OCI-LY7 (cell line): ENCODE measurements around the gene GABRR2. TPM values are rescaled to one million over a fixed set of nuclear protein-coding genes. Genes with fewer than 3 reads are reported as not detected.

Source experiments
- BruUV-seq: library from RNA; stranded (reverse); fragments of 400-500 nt; replicated peaks from 2 replicates; lab custom pipeline; 2021; lab: Mats Ljungman, UMichigan
- CTCF ChIA-PET: fragments of 300-600 bp; sonication (Branson Sonifier 250); formaldehyde crosslinking; loops from one replicate; lab custom pipeline; 2022; ENCODE audit warnings: antibody characterized with exemption; ENCODE audit not compliant: unreplicated experiment; lab: Charles Lee
- POLR2A ChIA-PET: fragments of 300-600 bp; sonication (Branson Sonifier 250); formaldehyde crosslinking; loops from one replicate; lab custom pipeline; 2022; ENCODE audit warnings: antibody characterized with exemption; lab: Charles Lee
- DNase-seq: peaks from one replicate; pipeline ENCODE4 v3.0.0-alpha.2; 2015; ENCODE audit warnings: low spot score
- H2AFZ ChIP-seq: fragments of 200-600 bp; sonication (generic), shearing (Covaris generic); 2 replicates; pipeline ENCODE4 v1.6.1; 2014; ENCODE audit warnings: mild to moderate bottlenecking, antibody characterized with exemption, low read length, moderate library complexity
- H3K27ac ChIP-seq: fragments of 200-600 bp; sonication (generic); 2 replicates; pipeline ENCODE4 v1.5.1; 2014; ENCODE audit warnings: mixed run types, low read depth, mild to moderate bottlenecking, moderate library complexity, low read length, inconsistent platforms; ENCODE audit not compliant: poor library complexity, severe bottlenecking
- H3K36me3 ChIP-seq: fragments of 200-600 bp; sonication (generic); 2 replicates; pipeline ENCODE4 v1.6.1; 2014; ENCODE audit warnings: mild to moderate bottlenecking, antibody characterized with exemption, low read length, moderate library complexity, mixed read lengths; ENCODE audit not compliant: insufficient read depth
- H3K4me1 ChIP-seq: fragments of 200-600 bp; sonication (generic); 2 replicates; pipeline ENCODE4 v1.5.1; 2014; ENCODE audit warnings: mild to moderate bottlenecking, low read length; ENCODE audit not compliant: insufficient read depth, poor library complexity, severe bottlenecking
- H3K4me2 ChIP-seq: fragments of 200-600 bp; sonication (generic); 2 replicates; pipeline ENCODE4 v1.6.1; 2014; ENCODE audit warnings: mild to moderate bottlenecking, low read length
- H3K4me3 ChIP-seq: fragments of 200-600 bp; sonication (generic); 2 replicates; pipeline ENCODE4 v1.5.1; 2014; ENCODE audit warnings: mild to moderate bottlenecking, low read depth, low read length; ENCODE audit not compliant: poor library complexity, severe bottlenecking
- H3K79me2 ChIP-seq: fragments of 200-600 bp; sonication (generic); 2 replicates; pipeline ENCODE4 v1.6.1; 2016; ENCODE audit warnings: low read depth, mild to moderate bottlenecking, low read length, moderate library complexity, mixed read lengths; ENCODE audit not compliant: insufficient read depth
- H3K9me2 ChIP-seq: fragments of 200-600 bp; sonication (generic); 2 replicates; pipeline ENCODE4 v1.6.1; 2016; ENCODE audit warnings: mild to moderate bottlenecking, low read length, mixed read lengths; ENCODE audit not compliant: insufficient read depth
- H3K9me3 ChIP-seq: fragments of 200-600 bp; sonication (generic); 2 replicates; pipeline ENCODE4 v1.6.1; 2014; ENCODE audit warnings: mild to moderate bottlenecking, mixed run types, low read length, mixed read lengths
- H4K20me1 ChIP-seq: fragments of 200-600 bp; sonication (generic); 2 replicates; pipeline ENCODE4 v1.6.1; 2014; ENCODE audit warnings: mild to moderate bottlenecking, antibody characterized with exemption, low read length, moderate library complexity, mixed read lengths; ENCODE audit not compliant: insufficient read depth
- CTCF ChIP-seq: fragments of 200-600 bp; sonication (generic); conservative IDR thresholded peaks from 2 replicates; pipeline ENCODE4 v1.5.1; 2014; ENCODE audit warnings: mild to moderate bottlenecking, antibody characterized with exemption, low read length, moderate library complexity, mixed read lengths
- EZH2phosphoT487 ChIP-seq: fragments of 200-600 bp; sonication (generic); IDR thresholded peaks from 2 replicates; pipeline ENCODE4 v1.6.1; 2018; ENCODE audit warnings: low read depth, borderline replicate concordance, mild to moderate bottlenecking, mixed run types, antibody characterized with exemption, low read length, moderate library complexity, mixed read lengths
- intact Hi-C: fragments of 100-400 bp; cut with micrococcal nuclease; formaldehyde crosslinking; loops from one replicate; pipeline ENCODE4 v1.10.0; 2022; ENCODE audit not compliant: unreplicated experiment
- total RNA-seq, 2 experiments: library from RNA; depleted of rRNA in 1 of 2; stranded (reverse); fragments of >200 nt in 1 of 2; shearing (Covaris generic) in 1 of 2; gene quantifications; 2 replicates each; pipeline ENCODE4 v1.2.3, GENCODE V29; 2014 to 2022

Gene GABRR2
- total RNA-seq, 2 experiments from 2014 or later = 5.2 to 7.0 TPM

- intact Hi-C loops = no loop called here
- TF ChIP-seq EZH2phosphoT487 = no peak
- TF ChIP-seq CTCF = no peak
- no TSS peak for BruUV-seq
- Histone ChIP-seq H3K79me2 (no peaks in the 10 kb centered on the region), H4K20me1 (no peaks in the 10 kb centered on the region), H3K9me2 (no peaks in the 10 kb centered on the region), H3K9me3 (no peaks in the 10 kb centered on the region), H2AFZ (no peak overlapping the region), H3K4me3 (no peak overlapping the region), H3K4me2 (no peak overlapping the region), H3K27ac (no peak overlapping the region), H3K36me3 (no peaks in the 10 kb centered on the region), H3K4me1 (no peaks in the 10 kb centered on the region)
- DNase-seq = no peak
- CTCF ChIA-PET = no interaction called here
- POLR2A ChIA-PET = interaction anchor here (0.7 to 0.9 kb wide), 3 partner anchors 8 to 76 kb away, joined by 4 to 5 read pairs (median 5); no protein-coding TSS in a partner anchor
These were observed 23.8 kb downstream of the GABRR2 start for GRCh38 chr6:89291256-89291819.

GRCh38 chr6:89290401-89291155, 24.5 kb downstream of the GABRR2 start:
- POLR2A ChIA-PET = interaction anchor here (0.9 kb wide), 1 partner anchor 13 kb away, joined by 5 read pairs; no protein-coding TSS in a partner anchor
- H3K36me3 ChIP-seq = no peaks in the 10 kb centered on the region
- no peak overlapping the region for H3K4me3 ChIP-seq
- H4K20me1 ChIP-seq = no peaks in the 10 kb centered on the region
- H3K9me3 ChIP-seq = no peaks in the 10 kb centered on the region
- no peak overlapping the region for H2AFZ ChIP-seq
- no peak overlapping the region for H3K27ac ChIP-seq
- CTCF ChIA-PET = no interaction called here
- BruUV-seq = no TSS peak
- no peaks in the 10 kb centered on the region for H3K9me2 ChIP-seq
- no peaks in the 10 kb centered on the region for H3K4me1 ChIP-seq
- DNase-seq = no peak
- no peak overlapping the region for H3K4me2 ChIP-seq
- intact Hi-C loops = no loop called here
- no peak for TF ChIP-seq EZH2phosphoT487
- no peak for TF ChIP-seq CTCF
- H3K79me2 ChIP-seq = no peaks in the 10 kb centered on the region

- POLR2A ChIA-PET = no interaction called here
- TF ChIP-seq CTCF (no peak), EZH2phosphoT487 (no peak)
These were observed 25.4 kb downstream of the GABRR2 start for GRCh38 chr6:89289710-89290109.

More at GRCh38 chr6:89289710-89290109, 25.4 kb downstream of the GABRR2 start:
- no peaks in the 10 kb centered on the region for H3K79me2 ChIP-seq
- no peaks in the 10 kb centered on the region for H4K20me1 ChIP-seq
- CTCF ChIA-PET = interaction anchor here (0.6 kb wide), 1 partner anchor 307 kb away, joined by 3 read pairs; no protein-coding TSS in a partner anchor
- H3K9me2 ChIP-seq = no peaks in the 10 kb centered on the region
- DNase-seq = no peak
- no peaks in the 10 kb centered on the region for H3K9me3 ChIP-seq
- H3K4me1 ChIP-seq = no peaks in the 10 kb centered on the region
- intact Hi-C loops = no loop called here
- no peak overlapping the region for H3K4me2 ChIP-seq
- no peak overlapping the region for H3K27ac ChIP-seq
- H2AFZ ChIP-seq = no peak overlapping the region
- BruUV-seq = no TSS peak
- H3K4me3 ChIP-seq = no peak overlapping the region
- H3K36me3 ChIP-seq = no peaks in the 10 kb centered on the region
